Measurements from ENCODE around the gene CNGA3.

- TF ChIP-seq CTCF (IDR thresholded peaks at IDR 0.05) = no peak
- TF ChIP-seq POLR2A (IDR thresholded peaks at IDR 0.05) = no peak
Observed at GRCh38 chr2:98446850-98447249, 100.6 kb downstream of the CNGA3 start.
